WI38 (cell line): Measurements from ENCODE around the gene SAMD14.

Source experiments
- H3K4me3 ChIP-seq: 2 replicates; pipeline ENCODE4 v1.5.1; 2011; ENCODE audit warnings: low read depth, mild to moderate bottlenecking, control low read depth, low read length
- CTCF ChIP-seq: IDR thresholded peaks from 2 replicates; pipeline ENCODE4 v1.5.1; 2012; ENCODE audit warnings: low read depth, mild to moderate bottlenecking, control low read depth, low read length

Gene SAMD14

GRCh38 chr17:50155115-50155819, 25.3 kb upstream of the SAMD14 start:
- no peak overlapping the region for H3K4me3 ChIP-seq
- TF ChIP-seq CTCF = no peak

- TF ChIP-seq CTCF = no peak
- no peak overlapping the region for H3K4me3 ChIP-seq
These were observed 24.6 kb upstream of the SAMD14 start for GRCh38 chr17:50154604-50155003.

- H3K4me3 ChIP-seq = no peak overlapping the region
- no peak for TF ChIP-seq CTCF
These were observed 24.0 kb upstream of the SAMD14 start for GRCh38 chr17:50153650-50154575.

GRCh38 chr17:50152736-50153135, 22.8 kb upstream of the SAMD14 start:
- no peak overlapping the region for H3K4me3 ChIP-seq
- TF ChIP-seq CTCF = no peak

- no peak for TF ChIP-seq CTCF
- peak overlapping the region; percentile 80 for H3K4me3 ChIP-seq
These were observed 22.1 kb upstream of the SAMD14 start for GRCh38 chr17:50151937-50152547.

- TF ChIP-seq CTCF = peak; percentile 55
These were observed 21.3 kb upstream of the SAMD14 start for GRCh38 chr17:50151041-50151936.

More at GRCh38 chr17:50151041-50151936, 21.3 kb upstream of the SAMD14 start:
- H3K4me3 ChIP-seq = peak overlapping the region; percentile 80
